GM10248 (cell line): ENCODE data around the gene LONRF3.

Experiments used
- CTCF ChIA-PET: fragments of 300-600 bp; sonication (Branson Sonifier 250); formaldehyde crosslinking; extraction: SDS; loops from one replicate; lab custom pipeline; 2021; ENCODE audit warnings: antibody characterized with exemption; lab: Yijun Ruan, JAX
- POLR2A ChIA-PET: fragments of 350-650 bp; sonication (Branson Sonifier 250); formaldehyde crosslinking; extraction: SDS; loops from one replicate; lab custom pipeline; 2020; ENCODE audit warnings: antibody characterized with exemption; lab: Yijun Ruan, JAX
- DNase-seq: peaks from one replicate; pipeline ENCODE4 v3.0.0; 2012; ENCODE audit errors: extremely low spot score
- CTCF ChIP-seq: IDR thresholded peaks from 2 replicates; pipeline ENCODE4 v1.5.1; 2012; ENCODE audit warnings: mild to moderate bottlenecking, low read depth; ENCODE audit errors: extremely low read depth, missing control alignments, control extremely low read depth

LONRF3 gene

GRCh38 chrX:119045884-119046283, 71.5 kb downstream of the LONRF3 start:
- no peak for TF ChIP-seq CTCF
- POLR2A ChIA-PET, result no interaction called here
- DNase-seq, result no peak
- CTCF ChIA-PET, result no interaction called here

- no peak for TF ChIP-seq CTCF
- ChIA-PET CTCF (no interaction called here), POLR2A (no interaction called here)
- DNase-seq, result no peak
Observed at GRCh38 chrX:119055687-119056086, 81.3 kb downstream of the LONRF3 start.

GRCh38 chrX:119062750-119063374, 88.4 kb downstream of the LONRF3 start:
- no peak for DNase-seq
- TF ChIP-seq CTCF, result no peak
- POLR2A ChIA-PET, result no interaction called here
- CTCF ChIA-PET, result interaction anchor here (1.2 kb wide), 1 partner anchor 56 kb away, joined by 3 read pairs; no protein-coding TSS in a partner anchor

GRCh38 chrX:119063428-119063827, 89.0 kb downstream of the LONRF3 start:
- no peak for TF ChIP-seq CTCF
- CTCF ChIA-PET, result interaction anchor here (1.2 kb wide), 1 partner anchor 56 kb away, joined by 3 read pairs; no protein-coding TSS in a partner anchor
- POLR2A ChIA-PET, result no interaction called here
- DNase-seq, result no peak

- ChIA-PET CTCF (interaction anchor here (0.6 to 5.9 kb wide), 7 partner anchors 10 to 228 kb away, joined by 3 to 25 read pairs (median 5); no protein-coding TSS in a partner anchor), POLR2A (no interaction called here)
- peak; percentile 42 for TF ChIP-seq CTCF
- DNase-seq, result peak; percentile 29
Observed at GRCh38 chrX:119067023-119067739, 92.8 kb downstream of the LONRF3 start.
